ENCODE data around the gene UNC45A.
A peak's percentile ranks its signal among the peaks of the same experiment; 100 is the strongest.

The UNC45A gene

GRCh38 chr15:90942354-90943120, 7.5 kb downstream of the UNC45A start:
- DNase-seq (ENCODE audit: low read depth, low spot score): no peak

DNA sequence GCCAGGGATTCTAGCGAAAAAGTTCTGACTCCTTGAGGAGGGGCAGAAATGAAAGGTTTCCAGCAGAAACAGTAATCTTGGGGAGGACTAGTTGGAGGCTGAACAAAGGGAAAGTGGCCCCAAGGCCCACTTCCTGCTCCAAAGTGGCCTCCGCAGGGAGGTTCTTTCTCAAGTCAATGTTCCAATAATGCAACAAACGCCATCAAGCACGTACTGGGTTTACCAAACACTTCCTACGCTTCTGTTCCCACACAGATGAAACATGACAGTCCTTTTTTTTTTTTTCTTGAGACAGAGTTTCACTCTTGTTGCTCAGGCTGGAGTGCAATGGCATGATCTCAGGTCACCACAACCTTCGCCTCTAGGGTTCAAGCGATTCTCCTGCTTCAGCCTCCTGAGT, 10.0 kb downstream of the UNC45A start:
- no peak for DNase-seq (ENCODE audit: low read depth, low spot score)

DNA sequence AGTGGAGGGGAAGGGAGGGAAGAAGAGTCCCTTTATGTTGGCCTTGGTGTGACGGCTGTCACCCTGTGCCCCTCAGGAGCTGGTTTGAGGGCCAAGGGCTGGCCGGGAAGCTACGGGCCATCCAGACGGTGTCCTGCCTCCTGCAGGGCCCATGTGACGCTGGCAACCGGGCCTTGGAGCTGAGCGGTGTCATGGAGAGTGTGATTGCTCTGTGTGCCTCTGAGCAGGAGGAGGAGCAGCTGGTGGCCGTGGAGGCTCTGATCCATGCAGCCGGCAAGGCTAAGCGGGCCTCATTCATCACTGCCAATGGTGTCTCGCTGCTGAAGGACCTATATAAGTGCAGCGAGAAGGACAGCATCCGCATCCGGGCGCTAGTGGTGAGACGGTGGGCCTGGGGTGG, 11.5 kb downstream of the UNC45A start:
- no peak for DNase-seq (ENCODE audit: low read depth, low spot score)

- DNase-seq (ENCODE audit: low read depth, low spot score): no peak
Observed at GRCh38 chr15:90946941-90947576, 12.0 kb downstream of the UNC45A start.

GRCh38 chr15:90947577-90948357, 12.7 kb downstream of the UNC45A start:
- no peak for DNase-seq (ENCODE audit: low read depth, low spot score)

- no peak for DNase-seq (ENCODE audit: low read depth, low spot score)
Observed at GRCh38 chr15:90948506-90948905, 13.4 kb downstream of the UNC45A start.

GRCh38 chr15:90949979-90950675, 15.0 kb downstream of the UNC45A start:
- DNase-seq (ENCODE audit: low read depth, low spot score): no peak

DNA sequence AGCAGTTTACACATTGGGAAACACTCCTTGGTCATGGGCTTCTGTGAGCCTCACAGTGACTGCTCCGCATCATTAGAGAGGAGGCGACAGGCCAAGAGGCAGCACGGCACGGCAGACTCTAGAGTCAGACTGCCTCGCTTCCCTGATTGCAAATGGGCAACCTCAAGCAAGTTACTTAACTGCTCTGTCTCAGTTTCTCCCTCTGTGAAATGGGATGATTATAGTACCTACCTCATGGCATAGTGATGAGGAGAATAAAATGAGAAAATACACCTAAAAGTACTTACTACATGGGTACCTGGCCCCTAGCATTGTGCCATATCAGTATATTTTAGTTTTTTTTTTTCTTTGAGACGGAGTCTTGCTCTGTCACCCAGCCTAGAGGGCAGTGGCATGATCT, 15.6 kb downstream of the UNC45A start:
- no peak for DNase-seq (ENCODE audit: low read depth, low spot score)

GRCh38 chr15:90952901-90953677, 18.0 kb downstream of the UNC45A start:
- DNase-seq (ENCODE audit: low read depth, low spot score): no peak

DNA sequence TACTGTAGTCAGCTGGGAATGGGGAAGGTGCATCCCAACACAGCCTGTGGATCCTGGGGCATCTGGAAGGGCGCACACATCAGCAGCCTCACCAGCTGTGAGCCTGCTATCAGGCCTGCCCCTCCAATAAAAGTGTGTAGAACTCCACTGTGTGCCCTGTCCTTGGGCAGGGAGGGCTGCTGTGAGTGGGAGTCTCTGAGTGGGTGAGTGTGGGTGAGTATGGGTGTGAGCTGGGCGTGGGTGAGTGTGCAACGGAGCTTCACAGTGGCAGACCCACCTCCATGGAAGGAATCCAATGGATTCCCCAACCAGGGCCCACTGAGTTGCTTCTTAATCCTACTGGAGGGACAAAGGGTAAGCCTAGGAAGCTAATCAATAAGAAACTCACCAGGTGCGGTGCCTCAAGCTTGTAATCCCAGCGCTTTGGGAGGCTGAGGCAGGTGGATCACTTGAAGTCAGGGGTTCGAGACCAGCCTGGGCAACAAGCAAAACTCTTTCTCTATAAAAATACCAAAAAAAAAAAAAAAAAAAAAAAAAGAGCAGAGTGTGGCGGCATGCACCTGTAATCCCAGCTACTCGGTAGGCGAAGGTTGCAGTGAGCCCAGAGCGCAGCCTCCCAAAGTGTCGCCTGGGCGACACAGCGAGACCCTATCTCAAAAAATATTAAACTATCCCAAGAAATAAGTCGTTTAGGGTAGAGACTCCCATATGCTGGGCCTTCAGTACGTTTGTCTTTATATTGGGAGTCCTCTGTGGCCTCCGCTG, 19.0 kb downstream of the UNC45A start:
- DNase-seq (ENCODE audit: low read depth, low spot score): no peak

- peak; percentile 82 for DNase-seq (ENCODE audit: low read depth, low spot score)
Observed at GRCh38 chr15:90954712-90955623, 19.9 kb downstream of the UNC45A start, which contains the start of gene RCCD1. Gene RCCD1 (plus strand): TSS chr15:90954884. CDS start chr15:90956735, 1,851 bp downstream.

DNA sequence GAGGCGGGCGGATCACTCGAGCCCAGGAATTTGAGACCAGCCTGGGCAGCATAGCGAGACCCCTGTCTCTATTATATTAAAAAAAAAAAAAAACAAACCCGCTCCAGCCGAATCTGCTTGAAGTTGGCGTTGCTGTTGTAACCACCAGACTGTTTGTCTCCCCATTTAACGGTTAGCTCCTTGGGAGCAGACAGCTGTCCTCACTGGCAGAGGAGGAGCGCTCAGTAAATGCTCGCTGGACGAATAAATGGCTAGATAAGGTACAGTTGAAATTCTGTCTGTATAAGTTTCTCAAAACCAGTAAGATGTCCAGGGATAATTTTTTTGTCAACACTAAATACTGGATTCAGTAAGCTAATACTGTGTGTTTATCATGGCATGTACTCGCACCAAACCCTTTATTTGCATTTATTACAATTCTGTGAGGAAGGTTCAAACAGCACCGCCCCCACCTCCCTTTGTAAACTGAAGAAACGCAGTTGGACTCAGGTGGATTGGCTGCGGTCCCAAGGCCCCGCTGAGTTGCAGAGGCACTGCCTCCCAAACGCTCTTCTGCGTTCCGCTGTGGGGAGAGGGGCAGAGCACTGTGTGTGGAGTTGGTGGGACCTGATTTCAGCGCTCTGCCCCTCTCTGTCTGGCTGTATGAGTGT, 20.7 kb downstream of the UNC45A start:
- DNase-seq (ENCODE audit: low read depth, low spot score): no peak

- DNase-seq (ENCODE audit: low read depth, low spot score): peak; percentile 50
Observed at GRCh38 chr15:90956274-90957030, 21.4 kb downstream of the UNC45A start.

GRCh38 chr15:90957031-90957790, 22.1 kb downstream of the UNC45A start:
- DNase-seq (ENCODE audit: low read depth, low spot score): no peak

DNA sequence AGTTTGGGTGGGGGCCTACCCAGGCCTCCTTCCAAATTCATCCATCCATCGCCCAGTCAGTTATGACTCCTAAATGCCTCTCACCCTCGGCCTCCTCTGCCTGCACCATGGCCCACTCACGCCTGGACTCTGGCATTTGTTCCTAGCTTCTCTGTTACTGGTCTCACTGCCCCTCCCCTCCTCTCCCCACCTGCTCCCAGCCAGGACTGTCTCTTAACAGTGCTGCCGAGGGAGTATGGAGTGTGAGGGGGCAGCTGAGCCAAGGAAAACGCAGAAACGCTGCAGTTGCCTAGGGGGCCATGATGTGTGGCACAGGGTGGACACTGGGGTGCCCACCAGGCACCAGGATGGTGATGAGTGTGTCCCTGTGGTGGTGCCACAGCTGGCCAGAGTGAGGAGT, 22.7 kb downstream of the UNC45A start:
- no peak for DNase-seq (ENCODE audit: low read depth, low spot score)

DNA sequence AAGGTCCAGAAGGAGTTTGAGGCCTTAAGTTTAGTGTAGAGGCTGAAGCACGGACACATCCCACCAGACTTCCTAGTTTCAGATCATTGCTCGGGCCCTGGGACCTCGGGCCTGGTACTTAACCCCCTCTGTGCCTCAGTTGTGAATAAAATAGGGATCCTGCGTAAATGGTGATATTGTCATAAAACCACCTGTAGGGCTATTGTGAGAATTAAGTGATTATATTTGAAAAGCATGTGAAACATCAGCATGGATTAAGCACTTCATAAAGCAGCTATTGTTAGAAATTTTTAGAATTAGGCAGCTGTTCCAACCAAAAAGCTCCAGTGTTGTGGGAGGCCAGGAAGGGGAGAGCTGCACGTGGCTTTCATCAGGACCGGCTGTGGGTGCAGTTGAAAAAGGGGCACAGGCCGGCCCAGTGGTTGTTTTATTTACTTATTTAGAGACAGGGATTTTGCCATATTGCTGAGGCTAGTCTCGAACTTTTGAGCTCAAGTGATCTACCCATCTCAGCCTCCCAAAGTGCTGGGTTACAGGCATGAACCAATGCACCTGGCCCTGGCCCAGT, 24.0 kb downstream of the UNC45A start:
- no peak for DNase-seq (ENCODE audit: low read depth, low spot score)

- no peak for DNase-seq (ENCODE audit: low read depth, low spot score)
Observed at GRCh38 chr15:90959894-90960293, 24.8 kb downstream of the UNC45A start.
